GF-D8 (cell line): Measurements from ENCODE around the gene SLC6A9.

ENCODE experiments used
- DNase-seq: peaks from one replicate; lab custom pipeline; 2025; lab: John Stamatoyannopoulos, UW

SLC6A9 gene

GRCh38 chr1:44048532-44049215, 17.4 kb upstream of the SLC6A9 start:
- no peak for DNase-seq

- DNase-seq = no peak
Observed at GRCh38 chr1:44047131-44047530, 15.9 kb upstream of the SLC6A9 start.

GRCh38 chr1:44045064-44045463, 13.8 kb upstream of the SLC6A9 start:
- DNase-seq = no peak

- no peak for DNase-seq
Observed at GRCh38 chr1:44044071-44044801, 13.0 kb upstream of the SLC6A9 start.

- no peak for DNase-seq
Observed at GRCh38 chr1:44043176-44044070, 12.2 kb upstream of the SLC6A9 start.

- DNase-seq = no peak
Observed at GRCh38 chr1:44040846-44041245, 9.6 kb upstream of the SLC6A9 start.

GRCh38 chr1:44040418-44040817, 9.2 kb upstream of the SLC6A9 start:
- DNase-seq = peak; percentile 34

- DNase-seq = no peak
Observed at GRCh38 chr1:44038876-44039657, 7.8 kb upstream of the SLC6A9 start.

GRCh38 chr1:44037154-44037553, 5.9 kb upstream of the SLC6A9 start:
- no peak for DNase-seq

GRCh38 chr1:44036409-44037139, 5.3 kb upstream of the SLC6A9 start:
- DNase-seq = no peak

GRCh38 chr1:44035726-44036408, 4.6 kb upstream of the SLC6A9 start:
- DNase-seq = no peak

- no peak for DNase-seq
Observed at GRCh38 chr1:44034976-44035716, 3.9 kb upstream of the SLC6A9 start.

- DNase-seq = no peak
Observed at GRCh38 chr1:44034423-44034822, 3.2 kb upstream of the SLC6A9 start.

- no peak for DNase-seq
Observed at GRCh38 chr1:44033756-44034155, 2.5 kb upstream of the SLC6A9 start.

- DNase-seq = no peak
Observed at GRCh38 chr1:44033041-44033575, 1.8 kb upstream of the SLC6A9 start.

- DNase-seq = no peak
Observed at GRCh38 chr1:44032170-44032790, 1.0 kb upstream of the SLC6A9 start.

- DNase-seq = no peak
Observed at GRCh38 chr1:44030605-44031251, 534 bp downstream of the SLC6A9 start.

GRCh38 chr1:44029911-44030604, 1.2 kb downstream of the SLC6A9 start:
- peak; percentile 63 for DNase-seq
